IPS-NIHi7 (cell line): ENCODE results near the gene SNX33.
A peak's percentile ranks its signal among the peaks of the same experiment; 100 is the strongest.
"Not testable (repeated sequence)": the region's sequence is repeated elsewhere in the genome, so short reads cannot be mapped to it uniquely, and the experiment has no call there.

ENCODE experiments used
- DNase-seq: peaks from one replicate; pipeline ENCODE4 v3.0.0; 2012; ENCODE audit warnings: mixed read lengths; ENCODE audit errors: extremely low spot score

SNX33 gene

GRCh38 chr15:75683646-75684312 is 36.1 kb downstream of the SNX33 start:
- peak; percentile 92 for DNase-seq

GRCh38 chr15:75684648-75685047 is 36.9 kb downstream of the SNX33 start:
- no peak for DNase-seq

- no peak for DNase-seq
Observed at GRCh38 chr15:75685195-75685594, 37.5 kb downstream of the SNX33 start.

- DNase-seq, result peak; percentile 65
Observed at GRCh38 chr15:75686212-75686642, 38.5 kb downstream of the SNX33 start.

GRCh38 chr15:75687486-75688277 is 40.0 kb downstream of the SNX33 start:
- DNase-seq, result no peak

- DNase-seq, result no peak
Observed at GRCh38 chr15:75688278-75688557, 40.5 kb downstream of the SNX33 start.

GRCh38 chr15:75688831-75689230 is 41.1 kb downstream of the SNX33 start:
- no peak for DNase-seq

- DNase-seq, result not testable (repeated sequence)
Observed at GRCh38 chr15:75689429-75689828, 41.7 kb downstream of the SNX33 start.

GRCh38 chr15:75692311-75692710 is 44.6 kb downstream of the SNX33 start:
- not testable (repeated sequence) for DNase-seq

- DNase-seq, result not testable (repeated sequence)
Observed at GRCh38 chr15:75693028-75693427, 45.3 kb downstream of the SNX33 start.

- DNase-seq, result no peak
Observed at GRCh38 chr15:75693501-75694240, 46.0 kb downstream of the SNX33 start.

GRCh38 chr15:75694241-75695182 is 46.8 kb downstream of the SNX33 start:
- peak; percentile 71 for DNase-seq

- no peak for DNase-seq
Observed at GRCh38 chr15:75695220-75695619, 47.5 kb downstream of the SNX33 start.

- DNase-seq, result no peak
Observed at GRCh38 chr15:75695634-75696310, 48.1 kb downstream of the SNX33 start.

GRCh38 chr15:75696311-75696720 is 48.6 kb downstream of the SNX33 start:
- DNase-seq, result no peak

GRCh38 chr15:75696854-75697259 is 49.1 kb downstream of the SNX33 start:
- no peak for DNase-seq

GRCh38 chr15:75697523-75697922 is 49.8 kb downstream of the SNX33 start:
- no peak for DNase-seq

- not testable (repeated sequence) for DNase-seq
Observed at GRCh38 chr15:75697974-75698747, 50.4 kb downstream of the SNX33 start.

- not testable (repeated sequence) for DNase-seq
Observed at GRCh38 chr15:75699517-75699916, 51.8 kb downstream of the SNX33 start.
